K562 (cell line): ENCODE results near the gene NPDC1. TPM values are rescaled to one million over a fixed set of nuclear protein-coding genes. Genes with fewer than 3 reads are reported as not detected.

Experiments used
- ATAC-seq: fragments of 200-7000 bp; cut with Tn5 transposase; 3 replicates; pipeline ENCODE4 v1.9.1; 2020; ENCODE audit warnings: moderate library complexity
- BruUV-seq: library from RNA; stranded (reverse); fragments of 400-500 nt; replicated peaks from 2 replicates; lab custom pipeline; 2021; lab: Mats Ljungman, UMichigan
- CTCF ChIA-PET: fragments of 300-600 bp; formaldehyde crosslinking; extraction: SDS; loops from one replicate; lab custom pipeline; 2021; ENCODE audit warnings: low intra/inter-chr PET ratio; lab: Yijun Ruan, JAX
- POLR2A ChIA-PET: fragments of 300-600, 350-650 bp; sonication (Branson Sonifier 250); formaldehyde crosslinking; extraction: SDS; loops from one replicate; lab custom pipeline; 2021; ENCODE audit warnings: antibody characterized with exemption, inconsistent platforms; lab: Yijun Ruan, JAX
- DNase-seq, 4 experiments: peaks; one replicate each; pipeline versions ENCODE4 v3.0.0 to v3.0.0-alpha.2; 2011 to 2018; ENCODE audit warnings: low spot score in 3 of 4, mixed read lengths in 3 of 4; ENCODE audit errors: extremely low read depth in 1 of 4
- FAIRE-seq: peaks from 2 replicates; lab custom pipeline; 2011; peaks lifted over from hg19 to GRCh38; lab: Jason Lieb, UNC
- H2AFZ ChIP-seq: 2 replicates; pipeline ENCODE4 v1.6.0; 2011; ENCODE audit warnings: low read depth, low read length, control low read depth, inconsistent platforms
- H3K27ac ChIP-seq: fragments of 200-600 bp; 3 replicates; pipeline ENCODE4 v1.8.0; 2011; ENCODE audit warnings: low read depth, mild to moderate bottlenecking, control low read depth, inconsistent platforms, low read length, moderate library complexity, mixed read lengths; ENCODE audit errors: extremely low read depth
- H3K27me3 ChIP-seq, 2 experiments: fragments of 300-600 bp in 1 of 2; 2 replicates in 1 of 2; 3 replicates in 1 of 2; pipeline versions ENCODE4 v1.6.0 to v1.8.0; 2011; ENCODE audit warnings: inconsistent platforms in 2 of 2, low read length in 2 of 2, mild to moderate bottlenecking in 1 of 2, mixed read lengths in 1 of 2, moderate library complexity in 1 of 2; ENCODE audit not compliant: control insufficient read depth in 2 of 2, insufficient read depth in 2 of 2
- H3K36me3 ChIP-seq: fragments of 300-600 bp; 3 replicates; pipeline ENCODE4 v1.8.0; 2011; ENCODE audit warnings: mild to moderate bottlenecking, low read length, inconsistent platforms; ENCODE audit not compliant: control insufficient read depth, insufficient read depth
- H3K4me1 ChIP-seq, 2 experiments: fragments of 200-600 bp in 1 of 2; replicated peaks in 1 of 2; 2 replicates in 1 of 2; 3 replicates in 1 of 2; pipeline versions ENCODE4 v1.5.1 to v1.8.0; 2011; ENCODE audit warnings: inconsistent platforms in 2 of 2, low read length in 2 of 2, mild to moderate bottlenecking in 1 of 2, mixed read lengths in 1 of 2, moderate library complexity in 1 of 2; ENCODE audit not compliant: control insufficient read depth in 2 of 2, insufficient read depth in 2 of 2
- H3K4me2 ChIP-seq: 2 replicates; pipeline ENCODE4 v1.6.1; 2011; ENCODE audit warnings: low read length, control low read depth, inconsistent platforms, mixed read lengths; ENCODE audit not compliant: insufficient read depth
- H3K4me3 ChIP-seq: fragments of 200-600 bp; sonication (generic), shearing (Covaris generic); 2 replicates; pipeline ENCODE4 v1.5.1; 2016; ENCODE audit warnings: control low read depth, inconsistent platforms
- H3K79me2 ChIP-seq: fragments of 200-600 bp; 3 replicates; pipeline ENCODE4 v1.8.0; 2011; ENCODE audit warnings: low read length, inconsistent platforms; ENCODE audit not compliant: control insufficient read depth, insufficient read depth
- H3K9ac ChIP-seq, 2 experiments: 2 replicates each; pipeline versions ENCODE4 v1.6.0 to v1.6.1; 2011; ENCODE audit warnings: low read depth in 2 of 2, low read length in 2 of 2, control low read depth in 1 of 2, inconsistent platforms in 1 of 2, mild to moderate bottlenecking in 1 of 2, mixed read lengths in 1 of 2; ENCODE audit not compliant: insufficient read depth in 1 of 2
- H3K9me1 ChIP-seq: one replicate; pipeline ENCODE4 v1.6.0; 2011; ENCODE audit warnings: inconsistent platforms, mild to moderate bottlenecking, low read length, moderate library complexity; ENCODE audit not compliant: control insufficient read depth, insufficient read depth
- H3K9me3 ChIP-seq: replicated peaks from 2 replicates; pipeline ENCODE4 v1.5.1; 2011; ENCODE audit warnings: low read depth, low read length, inconsistent platforms; ENCODE audit not compliant: control insufficient read depth, insufficient read depth
- H4K20me1 ChIP-seq: replicated peaks from 2 replicates; pipeline ENCODE4 v1.6.1; 2011; ENCODE audit warnings: low read length, inconsistent platforms, mixed read lengths; ENCODE audit not compliant: control insufficient read depth, insufficient read depth
- ARID4B ChIP-seq: sonication (generic); formaldehyde crosslinking; IDR thresholded peaks from 2 replicates; pipeline ENCODE4 v1.8.0; 2022; ENCODE audit warnings: mild to moderate bottlenecking, missing genetic modification reagents
- CAMTA2 ChIP-seq: fragments of 250-450 bp; sonication (Bioruptor Pico); conservative IDR thresholded peaks from 2 replicates; pipeline ENCODE4 v1.5.1; 2022
- CBFA2T3 ChIP-seq: fragments of 450-650 bp; IDR thresholded peaks from 2 replicates; pipeline ENCODE4 v1.6.1; 2017
- CC2D1A ChIP-seq: fragments of 450-650 bp; IDR thresholded peaks from 2 replicates; pipeline ENCODE4 v1.6.1; 2017; ENCODE audit warnings: mild to moderate bottlenecking
- CTCFL ChIP-seq: IDR thresholded peaks from 2 replicates; pipeline ENCODE4 v1.6.1; 2011; ENCODE audit warnings: borderline replicate concordance, low read depth, mild to moderate bottlenecking, moderate library complexity, low read length; ENCODE audit not compliant: insufficient read depth, poor library complexity, severe bottlenecking
- HDAC6 ChIP-seq: IDR thresholded peaks from 2 replicates; pipeline ENCODE4 v1.6.1; 2012; ENCODE audit warnings: low read depth, mild to moderate bottlenecking, control low read depth, inconsistent platforms, low read length, moderate library complexity
- ILF3 ChIP-seq: fragments of 450-650 bp; IDR thresholded peaks from 2 replicates; pipeline ENCODE4 v1.6.1; 2018; ENCODE audit warnings: antibody characterized with exemption, mild to moderate bottlenecking, moderate library complexity, borderline replicate concordance
- KDM2B ChIP-seq: fragments of 250-450 bp; sonication (Bioruptor Pico); IDR thresholded peaks from 2 replicates; pipeline ENCODE4 v1.8.0; 2021; ENCODE audit warnings: mild to moderate bottlenecking, moderate library complexity
- LARP7 ChIP-seq: fragments of 450-650 bp; IDR thresholded peaks from 2 replicates; pipeline ENCODE4 v1.6.1; 2016
- MEF2A ChIP-seq: IDR thresholded peaks from 2 replicates; pipeline ENCODE4 v1.6.1; 2011; ENCODE audit warnings: low read depth, mild to moderate bottlenecking, low read length, moderate library complexity; ENCODE audit not compliant: control insufficient read depth
- PCBP1 ChIP-seq: fragments of 200-400 bp; formaldehyde crosslinking; IDR thresholded peaks from 2 replicates; pipeline ENCODE4 v1.6.1; 2018; ENCODE audit warnings: mild to moderate bottlenecking, low read depth, low read length; ENCODE audit not compliant: poor library complexity, severe bottlenecking
- ZFX ChIP-seq: sonication (generic); formaldehyde crosslinking; IDR thresholded peaks from 2 replicates; pipeline ENCODE4 v1.8.0; 2022; ENCODE audit warnings: mild to moderate bottlenecking, missing genetic modification reagents, moderate library complexity
- ZNF133 ChIP-seq: fragments of 250-450 bp; sonication (Bioruptor Pico); IDR thresholded peaks from 2 replicates; pipeline ENCODE4 v1.4.0; 2020; ENCODE audit warnings: mild to moderate bottlenecking
- ZNF24 ChIP-seq: fragments of 450-650 bp; IDR thresholded peaks from 2 replicates; pipeline ENCODE4 v1.6.1; 2016
- WGBS: fragments of 100-300 bp; shearing (Covaris generic); methylation state at CpG from one replicate; pipeline ENCODE4 v1.1.6; 2016; ENCODE audit warnings: low coverage, mixed read lengths; ENCODE audit not compliant: insufficient coverage; ENCODE audit errors: missing lambda C conversion rate; 5-methylcytosine and 5-hydroxymethylcytosine counted together
- in situ Hi-C: fragments of 300-500 bp; cut with MboI; formaldehyde crosslinking; loops from 4 replicates; pipeline ENCODE4 v1.15.0; 2018; ENCODE audit warnings: inconsistent platforms, mixed read lengths
- intact Hi-C: fragments of 100-400 bp; cut with micrococcal nuclease; formaldehyde crosslinking; loops from 2 replicates; pipeline ENCODE4 v1.14.2; 2022
- polyA plus RNA-seq, 8 experiments: library from polyadenylated mRNA; depleted of rRNA in 4 of 8; stranded (reverse) in 5 of 8; unstranded in 3 of 8; fragments of >200 nt; fragmentation: Nextera tagmentation in 2 of 8; fragmentation: Illumina TruSeq in 1 of 8; extraction: Ambion mirVana in 2 of 8; extraction: Trizol in 1 of 8; gene quantifications; 2 replicates each; pipeline versions ENCODE4 v1.2.1 to v1.2.3, GENCODE V29; 2011 to 2014; ENCODE audit warnings: inconsistent platforms in 1 of 8, missing spikeins in 1 of 8
- total RNA-seq, 7 experiments: library from RNA; depleted of rRNA in 6 of 7; stranded (reverse); fragments of >200 nt in 6 of 7; fragmentation: Illumina TruSeq in 2 of 7; extraction: Trizol in 2 of 7; gene quantifications; 2 replicates each; pipeline versions ENCODE4 v1.2.1 to v1.2.3, GENCODE V29; 2011 to 2021; ENCODE audit warnings: low replicate concordance in 1 of 7

Gene NPDC1
- total and polyA plus RNA-seq, 9 of the 15 experiments (the other 6 are each of a cell fraction or from before 2014, with no cell fraction given): 0.06 to 2.1 (median 0.53) TPM; not detected in 3

GRCh38 chr9:137045294-137046087, 486 bp downstream of the NPDC1 start:
- peaks cover 2% of the 10 kb centered on the region for H3K9me1 ChIP-seq
- intact Hi-C loops: loop anchor here (2.0 kb wide), 1 partner anchor 21 kb away; no protein-coding TSS in a partner anchor
- peak in 2 of 4 experiments; percentile 36 to 37 for DNase-seq
- WGBS: 6% methylated on average over 60 of the region's 96 CpGs
- ChIA-PET CTCF (interaction anchor here (0.6 to 1.5 kb wide), 6 partner anchors 15 to 181 kb away, joined by 3 to 6 read pairs (median 3); partner anchors contain the start of gene RNF224), POLR2A (interaction anchor here (1.0 kb wide), 1 partner anchor 10 kb away, joined by 4 read pairs; no protein-coding TSS in a partner anchor)
- H3K27me3 ChIP-seq: peaks cover 7 to 45% of the 10 kb centered on the region in 2 experiments; a peak in 4 of 5 replicates
- peaks cover 2 to 79% of the 10 kb centered on the region in 2 experiments; a peak in 4 of 5 replicates for H3K4me1 ChIP-seq
- H3K9ac ChIP-seq: peak overlapping the region in 1 of 2 experiments; percentile 17; a peak in 1 of 4 replicates
- in situ Hi-C loops: no loop called here
- BruUV-seq: no TSS peak
- no peak overlapping the region for H3K4me3 ChIP-seq
- no peak for ATAC-seq
- H3K27ac ChIP-seq: no peak overlapping the region
- H3K4me2 ChIP-seq: peak overlapping the region; percentile 46; the same call in 1 of the 2 replicates
- no peak for FAIRE-seq
- H2AFZ ChIP-seq: no peak overlapping the region
- H3K9me3 ChIP-seq: no peaks in the 10 kb centered on the region
- no peaks in the 10 kb centered on the region for H3K36me3 ChIP-seq
- no peaks in the 10 kb centered on the region for H3K79me2 ChIP-seq
- H4K20me1 ChIP-seq: peaks cover 40% of the 10 kb centered on the region
- TF ChIP-seq CBFA2T3 (no peak), PCBP1 (no peak), ARID4B (CRISPR knock-in tag) (no peak), CAMTA2 (CRISPR knock-in tag) (no peak), MEF2A (no peak), KDM2B (CRISPR knock-in tag) (0 out of 2 replicates have a peak, but pooled peaks have one; percentile 2), CTCFL (no peak), HDAC6 (0 out of 2 replicates have a peak, but pooled peaks have one; percentile 20), ZNF133 (CRISPR knock-in tag) (no peak), CC2D1A (no peak), ILF3 (no peak), ZFX (CRISPR knock-in tag) (peak; percentile 24; the same call in 1 of the 2 replicates), LARP7 (no peak), ZNF24 (no peak)
